Osteoblast (primary cell): Measurements from ENCODE around the gene TMEM245. TPM values are rescaled to one million over a fixed set of nuclear protein-coding genes. Genes with fewer than 3 reads are reported as not detected.

Experiments
- DNase-seq: peaks from one replicate; pipeline ENCODE4 v3.0.0; 2011; ENCODE audit warnings: low spot score, mixed read lengths; ENCODE audit not compliant: insufficient read length; ENCODE audit errors: missing footprints
- H2AFZ ChIP-seq: 2 replicates; pipeline ENCODE4 v1.6.0; 2011; ENCODE audit warnings: mild to moderate bottlenecking, low read length
- H3K27ac ChIP-seq: 2 replicates; pipeline ENCODE4 v1.5.1; 2011; ENCODE audit warnings: mild to moderate bottlenecking, low read depth, low read length, moderate library complexity
- H3K27me3 ChIP-seq: 2 replicates; pipeline ENCODE4 v1.6.0; 2012; ENCODE audit warnings: mild to moderate bottlenecking, control low read depth, inconsistent platforms, low read length, moderate library complexity; ENCODE audit not compliant: insufficient read depth
- H3K36me3 ChIP-seq: 2 replicates; pipeline ENCODE4 v1.5.1; 2011; ENCODE audit warnings: mild to moderate bottlenecking, low read length, control low read depth, moderate library complexity; ENCODE audit not compliant: insufficient read depth
- H3K4me1 ChIP-seq: 2 replicates; pipeline ENCODE4 v1.5.1; 2011; ENCODE audit warnings: mild to moderate bottlenecking, low read length, control low read depth, moderate library complexity; ENCODE audit not compliant: insufficient read depth
- H3K4me2 ChIP-seq: 2 replicates; pipeline ENCODE4 v1.6.0; 2011; ENCODE audit warnings: mild to moderate bottlenecking, low read length; ENCODE audit not compliant: insufficient read depth
- H3K4me3 ChIP-seq: fragments of 200-600 bp; sonication (generic); 3 replicates; pipeline ENCODE4 v1.5.1; 2012; ENCODE audit warnings: mild to moderate bottlenecking, low read length, inconsistent platforms; ENCODE audit not compliant: insufficient read depth
- H3K79me2 ChIP-seq: 2 replicates; pipeline ENCODE4 v1.6.0; 2012; ENCODE audit warnings: mild to moderate bottlenecking, low read length, control low read depth, inconsistent platforms; ENCODE audit not compliant: insufficient read depth
- H3K9me3 ChIP-seq: 2 replicates; pipeline ENCODE4 v1.5.1; 2011; ENCODE audit warnings: low read depth, low read length, control low read depth
- H4K20me1 ChIP-seq: 2 replicates; pipeline ENCODE4 v1.6.0; 2012; ENCODE audit warnings: mild to moderate bottlenecking, low read length, control low read depth; ENCODE audit not compliant: insufficient read depth
- total RNA-seq: library from RNA; depleted of rRNA; stranded (reverse); fragments of >200 nt; gene quantifications from 2 replicates; pipeline ENCODE4 v1.2.3, GENCODE V29; 2012
- TF ChIP-seq, protein P1 (sequence below): IDR thresholded peaks from 2 replicates; pipeline ENCODE4 v1.5.1; 2011; ENCODE audit warnings: mild to moderate bottlenecking, low read depth, low read length, moderate library complexity; ENCODE audit errors: extremely low read depth

The TMEM245 gene
- total RNA-seq, 1 donor, result 45.2 TPM

DNA sequence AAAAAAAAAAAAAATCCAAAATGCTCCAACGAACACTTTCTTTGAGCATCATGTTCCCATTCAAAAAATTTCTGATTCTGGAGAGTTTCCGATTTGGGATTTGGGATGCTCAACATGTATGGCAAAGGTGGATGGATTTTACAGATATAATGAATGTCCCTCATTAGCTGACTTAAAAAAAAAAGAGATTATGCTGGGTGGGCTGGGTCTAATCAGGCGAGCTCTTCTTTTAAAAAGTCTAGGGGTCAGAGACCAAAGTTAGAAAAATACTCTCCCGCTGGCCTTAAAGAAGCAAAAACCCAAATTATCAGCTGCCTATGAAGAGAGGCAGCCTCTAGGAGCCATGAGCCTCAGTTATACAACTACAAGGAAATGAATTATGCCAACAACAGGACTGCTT is 91.3 kb downstream of the TMEM245 start:
- Histone ChIP-seq H3K4me3 (no peak overlapping the region), H2AFZ (no peak overlapping the region), H3K27me3 (no peaks in the 10 kb centered on the region), H3K79me2 (peaks cover 7% of the 10 kb centered on the region), H4K20me1 (no peaks in the 10 kb centered on the region), H3K9me3 (no peaks in the 10 kb centered on the region), H3K27ac (no peak overlapping the region), H3K4me2 (no peak overlapping the region), H3K4me1 (peaks cover 4% of the 10 kb centered on the region), H3K36me3 (peaks cover 14% of the 10 kb centered on the region)
- no peak for DNase-seq
- TF ChIP-seq, protein P1, sequence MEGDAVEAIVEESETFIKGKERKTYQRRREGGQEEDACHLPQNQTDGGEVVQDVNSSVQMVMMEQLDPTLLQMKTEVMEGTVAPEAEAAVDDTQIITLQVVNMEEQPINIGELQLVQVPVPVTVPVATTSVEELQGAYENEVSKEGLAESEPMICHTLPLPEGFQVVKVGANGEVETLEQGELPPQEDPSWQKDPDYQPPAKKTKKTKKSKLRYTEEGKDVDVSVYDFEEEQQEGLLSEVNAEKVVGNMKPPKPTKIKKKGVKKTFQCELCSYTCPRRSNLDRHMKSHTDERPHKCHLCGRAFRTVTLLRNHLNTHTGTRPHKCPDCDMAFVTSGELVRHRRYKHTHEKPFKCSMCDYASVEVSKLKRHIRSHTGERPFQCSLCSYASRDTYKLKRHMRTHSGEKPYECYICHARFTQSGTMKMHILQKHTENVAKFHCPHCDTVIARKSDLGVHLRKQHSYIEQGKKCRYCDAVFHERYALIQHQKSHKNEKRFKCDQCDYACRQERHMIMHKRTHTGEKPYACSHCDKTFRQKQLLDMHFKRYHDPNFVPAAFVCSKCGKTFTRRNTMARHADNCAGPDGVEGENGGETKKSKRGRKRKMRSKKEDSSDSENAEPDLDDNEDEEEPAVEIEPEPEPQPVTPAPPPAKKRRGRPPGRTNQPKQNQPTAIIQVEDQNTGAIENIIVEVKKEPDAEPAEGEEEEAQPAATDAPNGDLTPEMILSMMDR, result no peak

DNA sequence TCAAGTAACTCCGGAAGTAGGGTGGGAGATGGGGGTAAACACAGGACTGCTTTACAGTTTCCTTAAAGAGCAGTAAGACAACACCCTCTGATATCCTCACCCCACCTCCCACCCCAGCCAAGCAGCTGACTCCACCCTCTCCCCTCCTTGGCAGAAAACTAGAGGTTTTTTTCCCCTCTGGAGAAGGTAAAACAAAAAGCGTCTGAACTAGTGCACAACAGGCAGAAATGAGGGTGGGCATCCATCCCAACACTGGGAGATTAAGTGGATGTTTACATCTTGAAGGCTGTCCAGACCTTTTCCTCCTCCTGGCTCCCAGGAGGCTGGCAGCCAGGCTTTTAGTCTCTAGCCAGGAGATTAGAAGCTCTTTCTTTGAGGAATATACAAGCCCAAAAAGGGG is 92.6 kb downstream of the TMEM245 start:
- Histone ChIP-seq H3K27me3 (no peaks in the 10 kb centered on the region), H2AFZ (no peak overlapping the region), H3K9me3 (no peaks in the 10 kb centered on the region), H3K4me2 (no peak overlapping the region), H3K79me2 (peaks cover 2% of the 10 kb centered on the region), H3K27ac (no peak overlapping the region), H3K4me3 (no peak overlapping the region), H3K4me1 (peaks cover 4% of the 10 kb centered on the region), H3K36me3 (peaks cover 4% of the 10 kb centered on the region), H4K20me1 (no peaks in the 10 kb centered on the region)
- TF ChIP-seq, protein P1, result no peak
- DNase-seq, result no peak

- Histone ChIP-seq H3K27ac (no peak overlapping the region), H3K4me1 (peaks cover 1% of the 10 kb centered on the region), H3K9me3 (no peaks in the 10 kb centered on the region), H3K36me3 (no peaks in the 10 kb centered on the region), H3K79me2 (peaks cover 2% of the 10 kb centered on the region), H2AFZ (no peak overlapping the region), H4K20me1 (no peaks in the 10 kb centered on the region), H3K4me3 (no peak overlapping the region), H3K4me2 (no peak overlapping the region), H3K27me3 (no peaks in the 10 kb centered on the region)
- no peak for DNase-seq
- TF ChIP-seq, protein P1, result no peak
Measured at GRCh38 chr9:109026306-109026705, 93.4 kb downstream of the TMEM245 start.

DNA sequence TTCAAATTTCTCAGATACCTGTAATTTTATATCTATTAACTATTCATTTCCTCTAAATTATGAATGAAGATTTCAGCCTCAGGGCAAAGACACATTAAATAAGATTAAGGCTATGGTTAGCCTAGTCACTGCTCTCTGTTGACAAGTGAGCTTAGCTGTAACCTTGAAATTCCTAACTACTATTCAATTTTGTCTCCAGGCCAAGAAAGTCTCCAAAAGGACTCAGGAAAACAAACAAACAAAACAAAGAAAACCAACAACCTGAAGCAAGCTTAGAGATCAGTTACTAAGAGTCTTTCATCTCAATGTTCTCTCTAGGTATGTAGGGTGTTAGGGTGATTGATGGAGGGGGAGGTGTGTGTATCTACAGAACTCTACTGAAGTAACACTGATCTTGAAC is 96.9 kb downstream of the TMEM245 start:
- Histone ChIP-seq H3K9me3 (no peaks in the 10 kb centered on the region), H3K36me3 (peaks cover 6% of the 10 kb centered on the region), H3K27me3 (no peaks in the 10 kb centered on the region), H3K27ac (no peak overlapping the region), H3K4me2 (no peak overlapping the region), H4K20me1 (no peaks in the 10 kb centered on the region), H3K79me2 (peaks cover 2% of the 10 kb centered on the region), H3K4me1 (no peaks in the 10 kb centered on the region), H2AFZ (no peak overlapping the region), H3K4me3 (no peak overlapping the region)
- TF ChIP-seq, protein P1, result no peak
- DNase-seq, result no peak
